ENCODE data around the gene AEBP1.

DNA sequence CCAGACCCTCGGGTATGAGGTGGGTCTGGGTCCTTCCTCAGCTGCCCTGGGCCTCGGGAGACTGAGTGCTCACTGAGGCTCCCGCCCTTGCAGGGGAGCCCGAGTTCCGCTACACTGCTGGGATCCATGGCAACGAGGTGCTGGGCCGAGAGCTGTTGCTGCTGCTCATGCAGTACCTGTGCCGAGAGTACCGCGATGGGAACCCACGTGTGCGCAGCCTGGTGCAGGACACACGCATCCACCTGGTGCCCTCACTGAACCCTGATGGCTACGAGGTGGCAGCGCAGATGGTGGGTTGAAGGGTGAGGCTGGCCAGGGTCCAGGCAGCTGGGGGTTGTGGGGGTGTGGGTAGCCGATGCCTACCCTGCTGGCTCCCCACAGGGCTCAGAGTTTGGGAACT is 7.6 kb downstream of the AEBP1 start:
- TF ChIP-seq KAT7 (CRISPR knock-in tag; IDR thresholded peaks at IDR 0.05; ENCODE audit: borderline replicate concordance) (no peak), FOXJ3 (CRISPR knock-in tag; IDR thresholded peaks at IDR 0.05; ENCODE audit: borderline replicate concordance) (no peak), SP1 (CRISPR knock-in tag; conservative IDR thresholded peaks at IDR 0.05) (no peak), CBFB (CRISPR knock-in tag; IDR thresholded peaks at IDR 0.05; ENCODE audit: low read depth) (no peak), ATF3 (CRISPR knock-in tag; conservative IDR thresholded peaks at IDR 0.05) (no peak), ZNF121 (CRISPR knock-in tag; IDR thresholded peaks at IDR 0.05) (no peak), FOXP4 (CRISPR knock-in tag; IDR thresholded peaks at IDR 0.05) (no peak), TCF7 (CRISPR knock-in tag; IDR thresholded peaks at IDR 0.05; ENCODE audit: low read depth) (no peak), JUN (CRISPR knock-in tag; IDR thresholded peaks at IDR 0.05) (no peak)
- TF ChIP-seq, protein P1, sequence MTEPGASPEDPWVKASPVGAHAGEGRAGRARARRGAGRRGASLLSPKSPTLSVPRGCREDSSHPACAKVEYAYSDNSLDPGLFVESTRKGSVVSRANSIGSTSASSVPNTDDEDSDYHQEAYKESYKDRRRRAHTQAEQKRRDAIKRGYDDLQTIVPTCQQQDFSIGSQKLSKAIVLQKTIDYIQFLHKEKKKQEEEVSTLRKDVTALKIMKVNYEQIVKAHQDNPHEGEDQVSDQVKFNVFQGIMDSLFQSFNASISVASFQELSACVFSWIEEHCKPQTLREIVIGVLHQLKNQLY (CRISPR knock-in tag; IDR thresholded peaks at IDR 0.05), result no peak
- TF ChIP-seq, protein P2, sequence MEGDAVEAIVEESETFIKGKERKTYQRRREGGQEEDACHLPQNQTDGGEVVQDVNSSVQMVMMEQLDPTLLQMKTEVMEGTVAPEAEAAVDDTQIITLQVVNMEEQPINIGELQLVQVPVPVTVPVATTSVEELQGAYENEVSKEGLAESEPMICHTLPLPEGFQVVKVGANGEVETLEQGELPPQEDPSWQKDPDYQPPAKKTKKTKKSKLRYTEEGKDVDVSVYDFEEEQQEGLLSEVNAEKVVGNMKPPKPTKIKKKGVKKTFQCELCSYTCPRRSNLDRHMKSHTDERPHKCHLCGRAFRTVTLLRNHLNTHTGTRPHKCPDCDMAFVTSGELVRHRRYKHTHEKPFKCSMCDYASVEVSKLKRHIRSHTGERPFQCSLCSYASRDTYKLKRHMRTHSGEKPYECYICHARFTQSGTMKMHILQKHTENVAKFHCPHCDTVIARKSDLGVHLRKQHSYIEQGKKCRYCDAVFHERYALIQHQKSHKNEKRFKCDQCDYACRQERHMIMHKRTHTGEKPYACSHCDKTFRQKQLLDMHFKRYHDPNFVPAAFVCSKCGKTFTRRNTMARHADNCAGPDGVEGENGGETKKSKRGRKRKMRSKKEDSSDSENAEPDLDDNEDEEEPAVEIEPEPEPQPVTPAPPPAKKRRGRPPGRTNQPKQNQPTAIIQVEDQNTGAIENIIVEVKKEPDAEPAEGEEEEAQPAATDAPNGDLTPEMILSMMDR (IDR thresholded peaks at IDR 0.05), result no peak
- TF ChIP-seq, protein P3, sequence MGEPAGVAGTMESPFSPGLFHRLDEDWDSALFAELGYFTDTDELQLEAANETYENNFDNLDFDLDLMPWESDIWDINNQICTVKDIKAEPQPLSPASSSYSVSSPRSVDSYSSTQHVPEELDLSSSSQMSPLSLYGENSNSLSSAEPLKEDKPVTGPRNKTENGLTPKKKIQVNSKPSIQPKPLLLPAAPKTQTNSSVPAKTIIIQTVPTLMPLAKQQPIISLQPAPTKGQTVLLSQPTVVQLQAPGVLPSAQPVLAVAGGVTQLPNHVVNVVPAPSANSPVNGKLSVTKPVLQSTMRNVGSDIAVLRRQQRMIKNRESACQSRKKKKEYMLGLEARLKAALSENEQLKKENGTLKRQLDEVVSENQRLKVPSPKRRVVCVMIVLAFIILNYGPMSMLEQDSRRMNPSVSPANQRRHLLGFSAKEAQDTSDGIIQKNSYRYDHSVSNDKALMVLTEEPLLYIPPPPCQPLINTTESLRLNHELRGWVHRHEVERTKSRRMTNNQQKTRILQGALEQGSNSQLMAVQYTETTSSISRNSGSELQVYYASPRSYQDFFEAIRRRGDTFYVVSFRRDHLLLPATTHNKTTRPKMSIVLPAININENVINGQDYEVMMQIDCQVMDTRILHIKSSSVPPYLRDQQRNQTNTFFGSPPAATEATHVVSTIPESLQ (CRISPR knock-in tag; IDR thresholded peaks at IDR 0.05), result no peak

Measured in WTC11 (cell line).